IPS DF 6.9 (cell line): ENCODE results near the gene POLR3K.

Source experiments
- DNase-seq: peaks from one replicate; pipeline ENCODE4 v3.0.0-alpha.2; 2013; ENCODE audit warnings: low read depth, low spot score
- H3K27ac ChIP-seq: one replicate; pipeline ENCODE4 v1.5.1; 2013; ENCODE audit warnings: low read length, control low read depth
- H3K27me3 ChIP-seq: 2 replicates; pipeline ENCODE4 v1.6.1; 2013; ENCODE audit warnings: mild to moderate bottlenecking, low read length; ENCODE audit not compliant: control insufficient read depth, insufficient read depth
- H3K36me3 ChIP-seq: 2 replicates; pipeline ENCODE4 v1.6.1; 2013; ENCODE audit warnings: low read length; ENCODE audit not compliant: control insufficient read depth, insufficient read depth
- H3K4me1 ChIP-seq: 2 replicates; pipeline ENCODE4 v1.6.1; 2013; ENCODE audit warnings: low read length; ENCODE audit not compliant: control insufficient read depth, insufficient read depth
- H3K4me3 ChIP-seq: 2 replicates; pipeline ENCODE4 v1.5.1; 2013; ENCODE audit warnings: mild to moderate bottlenecking, low read length
- H3K9me3 ChIP-seq: 2 replicates; pipeline ENCODE4 v1.6.1; 2013; ENCODE audit warnings: low read length, inconsistent platforms; ENCODE audit not compliant: control insufficient read depth, insufficient read depth
- WGBS: extraction: QIAGEN DNeasy Blood & Tissue Kit; methylation state at CpG from one replicate; pipeline ENCODE4 v1.1.7; 2013; ENCODE audit warnings: mixed read lengths, missing lambda C conversion rate; ENCODE audit not compliant: insufficient read length, insufficient coverage; 5-methylcytosine and 5-hydroxymethylcytosine counted together

POLR3K gene

GRCh38 chr16:53346-54236, at the start of gene POLR3K, which contains the start of gene SNRNP25:
Gene POLR3K (minus strand): TSS chr16:53608. CDS start chr16:53586, 22 bp downstream.
Gene SNRNP25 (plus strand): TSS chr16:53828. CDS start chr16:54017, 189 bp downstream.
- DNase-seq, result peak; percentile 88
- no peaks in the 10 kb centered on the region for H3K4me1 ChIP-seq
- H3K36me3 ChIP-seq, result peaks cover 29% of the 10 kb centered on the region
- no peak within 1 kb of the TSS for H3K27ac ChIP-seq
- H3K9me3 ChIP-seq, result no peaks in the 10 kb centered on the region
- peak within 1 kb of the TSS; percentile 72; the same call in 1 of the 2 replicates for H3K4me3 ChIP-seq
- H3K27me3 ChIP-seq, result no peaks in the 10 kb centered on the region
- WGBS, result no CpG with 5 or more reads among the region's 91 CpGs

GRCh38 chr16:102060-102855, 48.9 kb upstream of the POLR3K start:
- DNase-seq, result no peak
- Histone ChIP-seq H3K36me3 (peaks cover 10% of the 10 kb centered on the region), H3K4me3 (no peak overlapping the region), H3K9me3 (no peaks in the 10 kb centered on the region), H3K27me3 (no peaks in the 10 kb centered on the region), H3K27ac (no peak overlapping the region), H3K4me1 (no peaks in the 10 kb centered on the region)
- no CpG with 5 or more reads among the region's 19 CpGs for WGBS

GRCh38 chr16:101586-101985, 48.2 kb upstream of the POLR3K start:
- no peaks in the 10 kb centered on the region for H3K4me1 ChIP-seq

DNA sequence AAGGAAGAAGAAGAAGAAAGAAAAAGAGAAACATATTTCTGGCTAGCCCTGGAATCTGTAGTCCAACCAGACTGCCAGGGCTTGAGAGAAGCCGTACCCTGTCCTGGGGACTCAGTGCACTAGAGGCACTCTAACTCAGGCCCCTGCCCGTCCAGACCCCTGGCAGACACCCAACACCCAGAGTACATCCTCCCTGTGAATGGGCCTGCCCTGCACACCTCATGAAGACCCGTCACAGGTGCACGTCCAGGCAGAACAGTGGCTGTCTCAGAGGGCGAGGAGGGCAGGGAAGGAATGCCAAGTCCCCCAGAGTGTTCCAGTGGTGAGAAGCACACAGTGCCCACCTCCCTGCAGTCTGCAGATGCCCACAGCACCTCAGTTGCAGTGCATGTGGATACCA, 47.6 kb upstream of the POLR3K start:
- no peaks in the 10 kb centered on the region for H3K27me3 ChIP-seq
- DNase-seq, result no peak
- H3K4me3 ChIP-seq, result no peak overlapping the region
- no CpG with 5 or more reads among the region's 5 CpGs for WGBS
- H3K36me3 ChIP-seq, result peaks cover 10% of the 10 kb centered on the region
- H3K9me3 ChIP-seq, result no peaks in the 10 kb centered on the region
- no peaks in the 10 kb centered on the region for H3K4me1 ChIP-seq
- no peak overlapping the region for H3K27ac ChIP-seq

More at GRCh38 chr16:101586-101985, 48.2 kb upstream of the POLR3K start:
- WGBS, result no CpG with 5 or more reads among the region's 6 CpGs
- no peak for DNase-seq
- Histone ChIP-seq H3K27me3 (no peaks in the 10 kb centered on the region), H3K9me3 (no peaks in the 10 kb centered on the region), H3K36me3 (peaks cover 10% of the 10 kb centered on the region), H3K27ac (no peak overlapping the region), H3K4me3 (no peak overlapping the region)

DNA sequence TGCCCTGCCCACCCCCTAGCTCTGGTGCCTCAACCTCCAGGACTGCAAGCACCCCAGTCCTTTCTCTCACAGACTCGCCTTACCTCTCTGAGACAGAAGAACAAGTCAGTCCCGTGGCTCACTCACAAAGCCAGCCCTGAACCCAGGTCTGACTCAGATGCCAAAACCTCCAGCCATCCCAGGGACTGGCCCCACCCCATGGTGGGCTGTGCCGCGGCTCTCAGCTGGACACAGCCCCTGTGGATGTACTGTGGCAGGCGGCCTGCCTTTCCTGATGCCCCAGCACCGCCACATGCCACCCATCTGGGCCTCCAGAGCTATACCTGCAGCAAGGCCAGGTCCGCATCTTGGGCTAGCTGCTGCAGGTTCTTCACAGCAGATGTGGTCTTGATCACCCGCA, 44.4 kb upstream of the POLR3K start:
- no peak overlapping the region for H3K4me3 ChIP-seq
- no peaks in the 10 kb centered on the region for H3K27me3 ChIP-seq
- no peaks in the 10 kb centered on the region for H3K4me1 ChIP-seq
- peaks cover 10% of the 10 kb centered on the region for H3K36me3 ChIP-seq
- no peaks in the 10 kb centered on the region for H3K9me3 ChIP-seq
- no peak for DNase-seq
- WGBS, result no CpG with 5 or more reads among the region's 8 CpGs
- no peak overlapping the region for H3K27ac ChIP-seq

DNA sequence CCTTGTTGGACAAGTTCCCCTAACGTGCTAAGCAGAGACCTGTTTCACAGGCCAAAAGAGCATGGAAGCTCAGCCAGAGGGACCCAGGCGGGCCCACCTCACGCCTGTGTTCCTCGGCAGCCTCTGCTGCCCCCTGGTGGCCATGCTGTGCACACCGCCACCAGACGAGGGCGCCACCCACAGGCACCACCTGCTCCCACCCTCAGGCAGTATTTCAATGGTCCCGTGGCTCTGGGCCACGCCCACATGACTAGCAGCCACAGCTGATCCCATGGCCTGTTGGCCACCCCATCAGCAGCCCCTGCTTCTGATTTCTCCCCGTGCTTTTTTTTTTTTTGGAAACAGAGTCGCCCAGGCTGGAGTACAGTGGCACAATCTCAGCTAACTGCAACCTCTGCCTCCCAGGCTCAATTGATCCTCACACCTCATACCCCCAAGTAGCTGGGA, 43.5 kb upstream of the POLR3K start:
- peak; percentile 78 for DNase-seq
- Histone ChIP-seq H3K27ac (no peak overlapping the region), H3K27me3 (no peaks in the 10 kb centered on the region), H3K4me3 (no peak overlapping the region), H3K9me3 (no peaks in the 10 kb centered on the region), H3K4me1 (no peaks in the 10 kb centered on the region), H3K36me3 (peaks cover 10% of the 10 kb centered on the region)
- no CpG with 5 or more reads among the region's 11 CpGs for WGBS

- no peak for DNase-seq
- peaks cover 16% of the 10 kb centered on the region for H3K36me3 ChIP-seq
- no peak overlapping the region for H3K27ac ChIP-seq
- WGBS, result no CpG with 5 or more reads among the region's 5 CpGs
- no peaks in the 10 kb centered on the region for H3K4me1 ChIP-seq
- no peaks in the 10 kb centered on the region for H3K9me3 ChIP-seq
- H3K27me3 ChIP-seq, result no peaks in the 10 kb centered on the region
- no peak overlapping the region for H3K4me3 ChIP-seq
These were observed 41.5 kb upstream of the POLR3K start for GRCh38 chr16:94918-95265.

- Histone ChIP-seq H3K4me3 (no peak overlapping the region), H3K4me1 (no peaks in the 10 kb centered on the region), H3K27me3 (no peaks in the 10 kb centered on the region), H3K36me3 (peaks cover 17% of the 10 kb centered on the region), H3K27ac (no peak overlapping the region), H3K9me3 (no peaks in the 10 kb centered on the region)
- no peak for DNase-seq
- WGBS, result no CpG with 5 or more reads among the region's 15 CpGs
These were observed 39.3 kb upstream of the POLR3K start for GRCh38 chr16:92431-93339.

DNA sequence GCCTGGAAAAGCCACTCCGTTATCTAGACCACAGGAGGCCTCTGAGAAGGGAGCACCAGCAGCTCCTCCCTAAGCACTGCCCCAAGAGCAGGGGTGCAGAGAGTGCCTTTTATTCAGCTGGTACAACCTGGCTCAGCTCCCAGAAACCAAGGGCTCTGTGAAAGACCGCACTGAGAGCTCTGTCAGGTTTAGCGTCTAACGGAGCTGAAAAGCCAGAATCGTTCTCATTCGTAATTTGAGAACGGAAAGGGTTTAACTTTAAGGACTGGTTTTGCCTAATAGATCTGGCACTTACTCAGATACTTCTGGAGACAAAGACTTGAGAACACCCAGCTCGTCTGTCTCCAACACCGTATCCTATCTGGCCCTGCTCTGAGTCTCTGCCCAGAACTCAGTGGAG, 38.1 kb upstream of the POLR3K start:
- no peak for DNase-seq

More for the DNA sequence above, 38.1 kb upstream of the POLR3K start:
- Histone ChIP-seq H3K27me3 (no peaks in the 10 kb centered on the region), H3K9me3 (no peaks in the 10 kb centered on the region), H3K36me3 (peaks cover 17% of the 10 kb centered on the region), H3K27ac (no peak overlapping the region), H3K4me3 (no peak overlapping the region), H3K4me1 (no peaks in the 10 kb centered on the region)
- WGBS, result no CpG with 5 or more reads among the region's 9 CpGs
